SU-DHL-6 (cell line): ENCODE measurements around the gene IL17RE.

ENCODE experiments used
- H2AFZ ChIP-seq: fragments of 200-600 bp; sonication (generic); 2 replicates; pipeline ENCODE4 v1.6.1; 2014; ENCODE audit warnings: low read depth, mild to moderate bottlenecking, moderate library complexity, mixed read lengths, antibody characterized with exemption, low read length; ENCODE audit not compliant: severe bottlenecking
- H3F3A ChIP-seq: fragments of 200-600 bp; shearing (Covaris generic); 2 replicates; pipeline ENCODE4 v1.6.0; 2016; ENCODE audit warnings: antibody characterized with exemption, mild to moderate bottlenecking; ENCODE audit not compliant: insufficient read depth
- H3K27ac ChIP-seq: fragments of 200-600 bp; sonication (generic); 2 replicates; pipeline ENCODE4 v1.5.1; 2016; ENCODE audit warnings: low read depth, mild to moderate bottlenecking, low read length, moderate library complexity, mixed read lengths
- H3K27me3 ChIP-seq: fragments of 200-600 bp; sonication (generic), shearing (Covaris generic); 2 replicates; pipeline ENCODE4 v1.6.0; 2014; ENCODE audit warnings: mild to moderate bottlenecking, low read length
- H3K36me3 ChIP-seq: fragments of 200-600 bp; sonication (generic); 2 replicates; pipeline ENCODE4 v1.6.1; 2014; ENCODE audit warnings: mild to moderate bottlenecking, low read length, mixed read lengths
- H3K4me2 ChIP-seq: fragments of 300-600, 200-600 bp; shearing (Covaris generic), sonication (generic); 2 replicates; pipeline ENCODE4 v1.6.0; 2014; ENCODE audit warnings: low read length, low read depth, mild to moderate bottlenecking; ENCODE audit not compliant: poor library complexity, severe bottlenecking
- H3K4me3 ChIP-seq: fragments of 200-600 bp; sonication (generic); 2 replicates; pipeline ENCODE4 v1.5.1; 2014; ENCODE audit warnings: antibody characterized with exemption, low read length, mild to moderate bottlenecking, mixed read lengths; ENCODE audit not compliant: insufficient read depth, poor library complexity, severe bottlenecking
- H3K79me2 ChIP-seq: fragments of 200-600 bp; sonication (generic); 2 replicates; pipeline ENCODE4 v1.6.1; 2014; ENCODE audit warnings: mild to moderate bottlenecking, low read length, moderate library complexity; ENCODE audit not compliant: insufficient read depth
- H3K9ac ChIP-seq: fragments of 200-600 bp; sonication (generic); 2 replicates; pipeline ENCODE4 v1.7.0; 2014; ENCODE audit warnings: mild to moderate bottlenecking, low read length
- H3K9me2 ChIP-seq: fragments of 200-600 bp; sonication (generic); replicated peaks from 2 replicates; pipeline ENCODE4 v1.6.1; 2014; ENCODE audit warnings: low read length; ENCODE audit not compliant: insufficient read depth
- H3K9me3 ChIP-seq: fragments of 200-600 bp; sonication (generic); 2 replicates; pipeline ENCODE4 v1.6.1; 2014; ENCODE audit warnings: low read length, mixed read lengths; ENCODE audit not compliant: insufficient read depth
- H4K20me1 ChIP-seq: fragments of 200-600 bp; sonication (generic); 2 replicates; pipeline ENCODE4 v1.6.1; 2014; ENCODE audit warnings: low read depth, mild to moderate bottlenecking, antibody characterized with exemption, low read length, moderate library complexity, mixed read lengths
- EZH2phosphoT487 ChIP-seq: fragments of 200-600 bp; sonication (generic), shearing (Covaris generic); conservative IDR thresholded peaks from 2 replicates; pipeline ENCODE4 v1.6.1; 2018; ENCODE audit warnings: mild to moderate bottlenecking, antibody characterized with exemption, low read length, moderate library complexity, mixed read lengths
- TF ChIP-seq, protein P1 (sequence below): fragments of 200-600 bp; sonication (generic); IDR thresholded peaks from one replicate; pipeline ENCODE4 v1.5.1; 2017; ENCODE audit warnings: antibody characterized with exemption, mild to moderate bottlenecking, low read length, moderate library complexity; ENCODE audit not compliant: insufficient read depth, poor library complexity, severe bottlenecking

IL17RE gene

DNA sequence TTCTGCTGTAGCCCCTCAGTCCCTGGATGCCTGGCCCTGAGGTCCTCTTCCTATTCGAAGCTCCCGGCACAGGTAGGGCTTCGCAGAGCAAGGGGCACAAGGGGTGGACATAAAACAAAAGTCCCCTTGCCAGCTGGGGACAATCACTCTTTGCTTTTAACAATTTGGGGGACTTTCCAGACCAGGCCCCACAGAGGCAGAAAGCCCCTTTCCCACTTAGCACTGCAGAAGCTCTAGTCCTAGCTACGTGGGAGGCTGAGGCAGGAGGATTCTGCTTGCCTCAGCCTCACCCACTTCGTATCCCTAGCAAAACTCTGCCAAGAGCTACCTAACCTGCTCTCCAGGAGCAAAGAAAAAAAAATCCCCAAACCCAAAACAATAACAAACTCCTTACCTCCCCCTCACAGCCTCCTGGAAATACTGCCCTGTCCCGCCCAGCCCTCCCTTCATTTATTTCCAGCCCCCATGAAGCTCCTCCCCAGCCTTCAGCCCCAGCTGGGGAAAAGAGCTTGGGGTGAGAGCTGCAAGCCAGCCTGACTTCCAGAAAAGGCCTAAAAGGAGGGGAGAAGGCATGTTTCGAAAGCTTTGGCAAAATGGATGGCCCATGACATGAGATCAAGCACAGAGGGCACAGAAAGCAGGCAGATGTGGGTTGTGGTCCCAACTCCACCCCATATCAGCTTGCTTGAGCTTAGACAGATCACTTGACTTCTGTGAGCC lies 22.7 kb upstream of the IL17RE start, which contains the start of gene CIDEC:
Gene CIDEC, minus strand, starts transcription at position 424 of the 720 bp plus-strand sequence. CDS start 1,767 bp downstream, outside the sequence.
- H3K79me2 ChIP-seq, result no peaks in the 10 kb centered on the region
- H3K36me3 ChIP-seq, result no peaks in the 10 kb centered on the region
- no peak within 1 kb of the TSS for H2AFZ ChIP-seq
- H3K27me3 ChIP-seq, result no peaks in the 10 kb centered on the region
- H3F3A ChIP-seq, result no peaks in the 10 kb centered on the region
- TF ChIP-seq, protein P1, sequence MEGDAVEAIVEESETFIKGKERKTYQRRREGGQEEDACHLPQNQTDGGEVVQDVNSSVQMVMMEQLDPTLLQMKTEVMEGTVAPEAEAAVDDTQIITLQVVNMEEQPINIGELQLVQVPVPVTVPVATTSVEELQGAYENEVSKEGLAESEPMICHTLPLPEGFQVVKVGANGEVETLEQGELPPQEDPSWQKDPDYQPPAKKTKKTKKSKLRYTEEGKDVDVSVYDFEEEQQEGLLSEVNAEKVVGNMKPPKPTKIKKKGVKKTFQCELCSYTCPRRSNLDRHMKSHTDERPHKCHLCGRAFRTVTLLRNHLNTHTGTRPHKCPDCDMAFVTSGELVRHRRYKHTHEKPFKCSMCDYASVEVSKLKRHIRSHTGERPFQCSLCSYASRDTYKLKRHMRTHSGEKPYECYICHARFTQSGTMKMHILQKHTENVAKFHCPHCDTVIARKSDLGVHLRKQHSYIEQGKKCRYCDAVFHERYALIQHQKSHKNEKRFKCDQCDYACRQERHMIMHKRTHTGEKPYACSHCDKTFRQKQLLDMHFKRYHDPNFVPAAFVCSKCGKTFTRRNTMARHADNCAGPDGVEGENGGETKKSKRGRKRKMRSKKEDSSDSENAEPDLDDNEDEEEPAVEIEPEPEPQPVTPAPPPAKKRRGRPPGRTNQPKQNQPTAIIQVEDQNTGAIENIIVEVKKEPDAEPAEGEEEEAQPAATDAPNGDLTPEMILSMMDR, result no peak
- TF ChIP-seq EZH2phosphoT487, result no peak
- H3K27ac ChIP-seq, result no peak within 1 kb of the TSS
- no peaks in the 10 kb centered on the region for H3K9me2 ChIP-seq
- no peak within 1 kb of the TSS for H3K4me3 ChIP-seq
- H4K20me1 ChIP-seq, result no peaks in the 10 kb centered on the region
- H3K9ac ChIP-seq, result no peak within 1 kb of the TSS
- no peaks in the 10 kb centered on the region for H3K9me3 ChIP-seq
- H3K4me2 ChIP-seq, result no peak within 1 kb of the TSS

DNA sequence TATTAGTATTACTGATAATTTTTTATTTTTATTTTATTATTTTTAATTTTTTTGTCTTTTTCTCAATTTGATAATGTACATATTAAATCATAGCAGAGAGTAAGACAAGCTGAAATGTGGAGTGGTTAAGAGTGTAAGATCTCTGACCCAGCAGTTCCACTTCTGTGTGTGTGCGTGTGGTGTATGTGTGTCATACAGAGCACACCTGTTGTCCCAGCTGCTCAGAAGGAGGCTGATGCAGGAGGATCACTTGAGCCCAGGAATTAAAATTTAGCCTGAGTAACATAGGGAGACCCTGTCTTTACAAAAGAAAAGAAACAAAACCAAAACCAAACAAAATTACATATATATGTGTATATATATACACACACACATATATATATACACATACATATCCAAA lies 21.2 kb upstream of the IL17RE start:
- H3F3A ChIP-seq, result no peaks in the 10 kb centered on the region
- no peaks in the 10 kb centered on the region for H3K79me2 ChIP-seq
- no peak overlapping the region for H3K4me2 ChIP-seq
- no peak overlapping the region for H3K27ac ChIP-seq
- no peaks in the 10 kb centered on the region for H3K9me2 ChIP-seq
- TF ChIP-seq, protein P1, result no peak
- no peak for TF ChIP-seq EZH2phosphoT487
- H3K4me3 ChIP-seq, result no peak overlapping the region
- no peak overlapping the region for H3K9ac ChIP-seq
- H3K27me3 ChIP-seq, result no peaks in the 10 kb centered on the region
- H3K9me3 ChIP-seq, result no peaks in the 10 kb centered on the region
- H3K36me3 ChIP-seq, result no peaks in the 10 kb centered on the region
- no peaks in the 10 kb centered on the region for H4K20me1 ChIP-seq
- H2AFZ ChIP-seq, result no peak overlapping the region

DNA sequence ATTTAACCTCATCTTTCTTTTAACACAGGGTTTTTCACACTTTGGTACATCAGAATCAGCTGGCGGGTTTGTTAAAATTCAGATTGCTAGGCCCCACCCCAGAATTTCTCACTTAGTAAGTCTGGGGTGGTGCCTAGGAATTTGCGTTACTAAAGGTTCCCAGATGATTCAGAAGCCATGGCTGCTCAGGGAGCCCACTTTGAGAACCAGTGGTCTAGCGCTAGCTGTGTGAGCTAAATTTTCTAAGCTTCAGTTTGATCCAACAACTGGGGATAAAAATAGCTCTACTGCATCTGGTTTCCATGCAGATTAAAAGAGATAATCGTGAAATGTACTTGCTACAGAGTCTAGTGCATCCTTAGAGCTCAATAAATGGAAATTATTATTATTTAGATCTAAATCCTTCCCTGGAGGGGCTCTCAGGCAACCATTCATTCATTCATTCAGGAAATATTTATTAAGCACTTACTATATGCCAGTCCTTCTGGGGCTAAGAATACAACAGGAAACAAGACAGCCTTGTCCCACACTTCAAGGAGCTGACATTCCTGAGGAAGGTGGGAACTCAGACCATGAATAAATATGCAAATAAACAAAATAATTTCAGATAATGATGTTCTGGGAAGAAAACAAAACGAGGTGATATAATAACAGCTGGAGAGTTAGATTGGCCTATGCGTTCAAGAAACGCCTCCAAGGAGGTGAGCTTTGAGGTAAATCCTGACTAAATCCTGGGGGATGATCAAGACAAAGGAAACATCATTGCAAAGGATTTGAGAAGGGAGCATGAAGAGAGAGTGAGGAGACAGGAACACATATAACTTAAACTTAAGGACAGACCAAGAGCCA lies 18.7 kb upstream of the IL17RE start:
- H3K9me2 ChIP-seq, result no peaks in the 10 kb centered on the region
- no peak for TF ChIP-seq EZH2phosphoT487
- TF ChIP-seq, protein P1, result no peak
- H3K27ac ChIP-seq, result no peak overlapping the region
- H2AFZ ChIP-seq, result no peak overlapping the region
- no peak overlapping the region for H3K9ac ChIP-seq
- H3F3A ChIP-seq, result no peaks in the 10 kb centered on the region
- no peaks in the 10 kb centered on the region for H3K79me2 ChIP-seq
- no peak overlapping the region for H3K4me3 ChIP-seq
- H4K20me1 ChIP-seq, result no peaks in the 10 kb centered on the region
- H3K4me2 ChIP-seq, result no peak overlapping the region
- H3K36me3 ChIP-seq, result no peaks in the 10 kb centered on the region
- no peaks in the 10 kb centered on the region for H3K9me3 ChIP-seq
- no peaks in the 10 kb centered on the region for H3K27me3 ChIP-seq
